NCI-H2107 (cell line): Measurements from ENCODE around the gene ADCY7.
"Not testable (repeated sequence)": the region's sequence is repeated elsewhere in the genome, so short reads cannot be mapped to it uniquely, and the experiment has no call there.

Experiments
- DNase-seq: peaks from one replicate; lab custom pipeline; 2025; lab: John Stamatoyannopoulos, UW

The ADCY7 gene

GRCh38 chr16:50338371-50339231, 72.2 kb downstream of the ADCY7 start:
- DNase-seq: no peak

DNA sequence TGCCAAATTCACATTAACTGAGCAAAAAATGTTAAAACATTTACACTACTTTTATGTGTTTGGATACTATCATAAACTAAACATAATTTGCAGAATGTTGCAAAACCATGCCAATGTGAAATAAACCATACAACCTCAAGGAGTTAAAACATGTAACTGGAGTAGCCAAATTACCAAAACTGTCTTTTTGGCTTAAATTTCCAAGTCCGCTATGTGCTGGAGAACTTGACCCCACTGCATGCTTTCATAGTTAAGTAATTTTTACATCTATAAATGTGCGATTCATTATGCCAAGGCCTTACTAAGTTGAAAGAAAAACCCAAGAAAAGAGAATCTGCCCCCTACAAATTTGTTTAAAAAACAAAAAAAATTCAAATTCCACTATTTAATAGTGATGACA, 74.2 kb downstream of the ADCY7 start:
- DNase-seq: no peak

DNA sequence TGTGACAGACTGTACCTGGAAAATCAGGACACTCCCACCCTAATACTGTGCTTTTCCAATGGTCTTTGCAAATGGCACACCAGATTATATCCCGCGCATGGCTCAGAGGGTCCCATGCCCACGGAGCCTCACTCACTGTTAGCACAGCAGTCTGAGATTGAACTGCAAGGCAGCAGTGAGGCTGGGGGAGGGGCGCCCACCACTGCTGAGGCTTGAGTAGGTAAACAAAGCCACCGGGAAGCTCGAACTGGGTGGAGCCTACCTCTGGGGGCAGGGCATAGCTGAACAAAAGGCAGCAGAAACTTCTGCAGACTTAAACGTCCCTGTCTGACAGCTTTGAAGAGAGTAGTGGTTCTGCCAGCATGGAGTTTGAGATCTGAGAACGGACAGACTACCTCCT, 77.2 kb downstream of the ADCY7 start:
- DNase-seq: not testable (repeated sequence)

GRCh38 chr16:50345210-50345609, 78.9 kb downstream of the ADCY7 start:
- not testable (repeated sequence) for DNase-seq

GRCh38 chr16:50351116-50351515, 84.8 kb downstream of the ADCY7 start:
- DNase-seq: no peak

DNA sequence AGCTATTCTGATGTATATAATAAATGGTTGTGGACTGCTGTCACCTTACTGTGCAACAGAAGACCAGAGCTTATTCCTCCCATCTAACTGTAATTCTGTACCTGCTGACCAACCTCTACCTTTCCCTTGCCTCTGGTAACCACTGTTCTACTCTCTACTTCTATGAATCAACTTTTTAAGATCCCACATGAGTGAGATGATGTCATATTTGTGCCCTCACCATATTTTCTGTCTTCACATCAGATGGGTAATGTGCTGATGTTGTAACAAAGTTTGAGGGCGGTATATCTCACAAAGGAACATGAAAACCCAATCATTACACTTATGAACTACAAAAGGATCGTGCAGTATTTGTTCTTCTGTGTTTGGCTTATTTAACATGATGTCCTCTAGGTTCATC, 85.6 kb downstream of the ADCY7 start:
- no peak for DNase-seq

DNA sequence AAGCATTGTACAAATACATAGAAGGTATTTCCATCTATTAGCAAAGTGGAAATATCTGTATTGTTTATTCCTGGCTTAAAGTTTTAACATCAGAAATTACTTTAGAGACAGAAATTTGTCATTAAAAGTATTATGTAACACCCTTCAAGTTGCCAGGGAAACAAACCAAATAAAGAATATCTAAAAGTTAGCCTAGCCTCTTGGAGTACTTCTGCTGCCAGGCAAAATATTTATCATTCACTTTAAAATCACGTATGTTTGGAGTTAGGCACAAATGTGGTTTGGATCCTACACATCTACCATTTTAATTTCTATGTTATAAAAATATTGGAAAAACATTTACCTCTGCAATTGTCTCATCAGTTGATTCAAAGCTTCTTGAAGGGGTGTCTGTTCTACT, 87.7 kb downstream of the ADCY7 start:
- DNase-seq: no peak

DNA sequence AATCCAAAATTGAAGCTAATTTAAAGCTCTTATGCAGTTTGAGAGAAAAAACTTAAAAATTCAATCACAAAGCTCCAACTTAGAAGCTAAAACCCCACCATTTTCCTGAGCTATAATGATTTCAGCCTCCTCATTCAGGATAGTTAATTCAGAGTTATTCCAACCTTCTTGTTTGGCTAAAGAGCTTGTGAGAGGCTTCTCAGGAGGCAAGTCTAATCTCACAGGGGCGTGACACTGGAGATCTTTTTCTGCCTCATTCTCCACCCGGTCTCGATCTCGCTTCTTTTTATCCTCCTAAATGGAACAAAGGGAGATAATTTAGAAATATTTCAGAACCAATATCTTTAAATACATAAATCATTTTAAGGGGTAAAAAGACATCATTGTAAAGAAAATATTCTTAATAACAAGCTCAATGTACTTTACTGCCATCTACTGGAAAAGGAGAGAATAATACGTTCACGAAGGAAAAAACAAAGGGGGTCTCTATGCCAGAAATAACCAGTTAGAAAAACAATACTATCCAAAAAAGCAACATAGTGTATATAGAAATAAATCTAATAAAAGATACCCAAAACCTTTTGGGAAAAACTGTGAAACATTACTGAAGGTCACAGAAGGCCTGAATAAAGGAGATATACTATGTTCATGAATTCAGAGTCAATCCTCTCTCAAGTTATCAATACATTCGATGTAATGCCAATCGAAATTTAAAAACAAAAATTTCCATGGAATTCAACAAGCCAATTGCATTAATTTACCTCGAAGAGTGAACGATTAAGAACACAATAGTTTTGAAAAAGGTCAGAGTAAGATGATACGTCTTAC, 88.5 kb downstream of the ADCY7 start:
- no peak for DNase-seq

- no peak for DNase-seq
Measured at GRCh38 chr16:50359626-50360025, 93.3 kb downstream of the ADCY7 start.

GRCh38 chr16:50360033-50360778, 93.9 kb downstream of the ADCY7 start:
- DNase-seq: no peak

DNA sequence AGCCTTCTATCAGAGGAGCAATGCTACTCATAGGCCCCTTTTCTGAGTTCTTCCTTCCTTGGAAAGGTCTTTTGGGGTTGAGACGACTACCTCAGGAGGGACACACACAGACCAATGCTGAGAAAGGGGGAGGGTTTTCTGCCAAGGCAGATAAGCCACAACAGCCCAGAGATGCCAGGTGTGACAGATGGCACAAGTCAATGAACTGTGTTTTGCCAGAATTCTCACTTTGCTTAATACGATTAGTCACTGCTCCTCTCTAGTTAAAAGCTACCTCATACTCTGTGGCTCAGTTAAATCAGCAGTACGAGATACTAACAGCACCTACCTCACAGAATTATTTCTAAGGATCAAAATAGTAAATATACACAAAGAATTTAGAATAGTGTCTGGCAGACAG, 94.4 kb downstream of the ADCY7 start:
- no peak for DNase-seq

DNA sequence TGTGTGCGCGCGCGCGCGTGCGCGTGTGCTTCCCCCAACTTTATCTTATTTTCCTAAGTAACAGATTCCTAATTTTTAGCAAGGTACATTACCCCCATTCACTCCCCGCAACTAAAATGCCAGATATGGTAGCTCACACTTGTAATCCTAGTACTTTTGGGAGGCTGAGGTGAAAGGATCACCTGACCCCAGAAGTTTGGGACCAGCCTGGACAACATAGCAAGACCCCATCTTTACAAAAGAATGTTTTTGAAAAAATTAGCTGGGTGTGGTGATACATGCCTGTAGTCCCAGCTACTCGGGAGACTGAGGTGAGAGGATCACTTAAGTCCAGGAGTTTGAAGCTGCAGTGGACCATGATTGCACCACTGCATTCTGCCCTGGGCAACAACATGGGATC, 97.3 kb downstream of the ADCY7 start:
- DNase-seq: no peak

GRCh38 chr16:50365791-50366575, 99.6 kb downstream of the ADCY7 start:
- no peak for DNase-seq
